ENCODE measurements around the gene RELL2.
"Not testable (repeated sequence)": the region's sequence is repeated elsewhere in the genome, so short reads cannot be mapped to it uniquely, and the experiment has no call there.

Gene RELL2

GRCh38 chr5:141636413-141637122, at the start of gene RELL2, which contains the start of gene HDAC3:
Gene RELL2, plus strand, starts transcription at chr5:141636997. Its CDS starts 1,229 bp downstream, at chr5:141638226.
Gene HDAC3, minus strand, starts transcription at chr5:141636849. Its CDS starts 59 bp downstream, at chr5:141636790.
- DNase-seq, result peak; percentile 81

GRCh38 chr5:141590127-141590526, 46.7 kb upstream of the RELL2 start:
- DNase-seq, result no peak

DNA sequence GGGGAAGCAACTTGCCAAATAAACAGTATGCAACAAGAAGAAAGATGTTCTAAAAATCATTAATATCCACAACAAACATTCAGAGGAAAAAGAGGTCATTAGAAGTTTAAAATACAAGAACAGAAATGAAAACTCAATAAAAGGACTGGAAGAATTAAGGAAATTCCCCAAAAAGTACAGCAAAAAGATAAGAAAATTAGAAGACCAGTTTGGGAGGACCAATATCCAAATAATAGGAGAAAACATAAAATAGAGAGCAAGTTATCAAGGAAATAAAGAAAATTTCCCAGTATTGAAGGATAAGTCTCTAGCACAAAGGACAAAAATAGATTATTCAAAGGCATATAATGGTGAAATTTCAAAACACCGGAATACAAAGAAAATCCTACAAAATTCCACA, 39.9 kb upstream of the RELL2 start:
- DNase-seq, result no peak

- no peak for DNase-seq
Measured at GRCh38 chr5:141597394-141597793, 39.4 kb upstream of the RELL2 start.

DNA sequence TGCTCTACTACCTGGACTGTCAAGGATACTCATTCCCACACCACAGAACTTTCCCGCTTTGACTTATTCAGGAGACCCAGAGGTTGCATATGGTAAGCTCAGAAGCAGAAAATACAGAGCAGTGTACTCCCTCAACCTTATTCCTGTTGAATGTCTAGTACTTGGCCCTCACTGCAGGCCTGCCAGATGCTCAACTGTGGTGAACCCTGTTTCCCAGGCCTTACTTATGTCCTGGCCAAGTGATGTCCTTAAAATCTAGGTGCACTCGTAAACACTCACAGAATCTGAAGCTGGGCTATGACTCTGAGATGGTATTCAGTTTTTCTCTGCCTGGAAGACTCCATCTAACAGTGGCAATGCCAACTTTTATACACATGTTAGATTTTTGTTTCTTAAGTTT, 39.0 kb upstream of the RELL2 start:
- DNase-seq, result no peak

GRCh38 chr5:141598391-141599345, 38.1 kb upstream of the RELL2 start:
- no peak for DNase-seq

- no peak for DNase-seq
Measured at GRCh38 chr5:141602606-141603005, 34.2 kb upstream of the RELL2 start.

GRCh38 chr5:141603923-141604717, 32.7 kb upstream of the RELL2 start:
- DNase-seq, result no peak

DNA sequence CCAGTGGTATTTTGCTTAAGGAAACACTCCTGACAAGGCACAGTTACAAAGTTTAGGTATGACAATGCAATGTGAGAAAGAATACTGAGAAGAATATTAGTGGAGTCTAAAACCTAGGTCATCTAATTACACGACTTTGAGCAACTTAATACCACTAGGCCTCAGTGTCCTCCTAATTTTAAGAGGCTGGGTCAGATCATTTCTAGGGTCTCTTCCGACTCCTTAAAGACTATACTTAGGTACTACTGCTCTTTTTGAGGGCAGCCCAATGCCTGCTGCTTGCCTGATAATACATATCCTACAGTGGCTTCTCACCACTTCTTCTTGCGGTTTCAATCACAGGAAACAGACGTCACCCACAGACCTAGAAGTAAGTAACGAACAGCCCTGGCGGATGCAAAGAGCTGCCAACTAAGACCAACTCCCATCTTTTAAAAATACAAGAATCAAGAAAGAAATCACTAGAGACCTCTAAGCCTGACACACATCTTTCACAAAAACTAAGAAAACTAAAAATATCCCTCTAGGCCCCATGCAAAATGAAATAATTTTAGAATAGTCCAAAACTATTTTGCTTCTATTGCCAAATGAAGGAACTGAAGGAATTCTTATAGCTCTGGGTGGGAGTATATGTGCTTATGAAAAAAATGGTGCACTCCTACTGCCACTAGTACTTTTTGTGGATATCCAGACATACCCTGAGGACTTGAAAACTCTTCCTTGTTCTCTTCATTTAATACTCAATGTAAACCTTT, 31.1 kb upstream of the RELL2 start:
- no peak for DNase-seq

- DNase-seq, result no peak
Measured at GRCh38 chr5:141608046-141608445, 28.8 kb upstream of the RELL2 start.

- DNase-seq, result no peak
Measured at GRCh38 chr5:141608557-141608956, 28.2 kb upstream of the RELL2 start.

- DNase-seq, result no peak
Measured at GRCh38 chr5:141609044-141609443, 27.8 kb upstream of the RELL2 start.

DNA sequence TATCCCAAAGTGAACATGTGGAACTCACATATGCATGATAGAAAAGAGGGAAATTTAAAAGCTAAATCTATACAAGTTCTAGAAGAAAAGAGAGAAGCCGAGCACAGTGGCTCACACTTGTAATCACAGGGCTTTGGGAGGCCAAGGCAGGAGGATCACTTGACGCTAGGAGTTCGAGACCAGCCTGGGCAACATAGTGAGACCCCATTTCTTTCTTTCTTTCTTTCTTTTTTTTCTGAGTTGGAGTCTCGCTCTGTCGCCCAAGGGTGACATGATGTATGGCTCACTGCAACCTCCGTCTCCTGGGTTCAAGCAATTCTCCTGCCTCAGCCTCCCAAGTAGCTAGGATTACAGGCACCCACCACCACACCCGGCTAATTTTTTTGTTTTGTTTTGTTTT, 26.9 kb upstream of the RELL2 start:
- not testable (repeated sequence) for DNase-seq

DNA sequence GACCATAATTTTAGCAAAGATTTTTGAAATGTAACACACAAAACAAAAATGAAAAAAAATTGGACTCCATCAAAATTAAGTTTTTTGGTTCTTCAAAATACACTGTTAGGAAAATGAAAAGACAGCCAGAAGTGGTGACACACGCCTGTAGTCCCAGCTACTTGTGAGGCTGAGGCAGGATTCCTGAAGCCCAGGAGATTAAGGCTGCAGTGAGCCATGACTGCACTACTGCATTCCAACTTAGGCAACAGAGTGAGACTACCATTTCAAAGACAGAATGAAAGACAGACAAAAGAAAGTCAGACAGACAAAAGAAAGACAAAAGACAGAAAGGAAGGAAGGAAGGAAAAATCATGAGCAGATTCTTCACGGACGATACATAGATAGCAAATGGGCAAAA, 25.5 kb upstream of the RELL2 start:
- DNase-seq, result no peak

GRCh38 chr5:141613344-141613743, 23.5 kb upstream of the RELL2 start:
- DNase-seq, result no peak

DNA sequence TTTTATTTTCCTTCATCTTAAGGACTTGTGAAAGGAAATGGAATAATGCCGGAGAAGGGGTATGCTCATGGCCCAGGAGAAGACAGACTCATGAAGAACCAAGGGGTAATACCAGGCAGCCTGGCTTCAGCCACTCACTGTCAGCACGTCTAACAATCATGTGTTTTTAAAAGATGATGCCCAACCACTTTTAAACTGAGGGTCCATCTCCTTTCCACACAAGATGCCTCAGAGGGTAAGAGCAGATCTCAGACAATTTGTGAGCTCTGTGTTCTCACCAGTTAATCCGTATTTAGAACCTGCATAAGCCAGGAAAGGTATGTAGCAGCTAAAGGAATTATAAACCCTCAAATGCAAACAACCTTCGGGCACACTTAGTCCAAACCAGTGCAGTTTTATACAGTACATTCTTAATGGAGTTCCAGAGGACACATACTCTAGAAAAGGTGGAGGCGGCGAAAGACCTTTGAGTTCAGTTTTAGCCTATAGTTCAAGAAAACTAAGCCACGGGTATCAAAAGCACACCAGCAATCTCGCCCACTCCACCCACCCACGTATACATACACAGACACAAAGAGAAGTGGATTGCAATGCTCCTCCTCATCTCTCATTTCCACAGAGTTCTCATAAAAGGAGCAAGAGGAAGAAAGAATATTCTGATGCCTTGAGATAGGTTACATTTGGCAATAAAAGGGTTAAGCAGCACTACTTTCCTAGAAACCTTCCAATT, 20.6 kb upstream of the RELL2 start:
- no peak for DNase-seq

DNA sequence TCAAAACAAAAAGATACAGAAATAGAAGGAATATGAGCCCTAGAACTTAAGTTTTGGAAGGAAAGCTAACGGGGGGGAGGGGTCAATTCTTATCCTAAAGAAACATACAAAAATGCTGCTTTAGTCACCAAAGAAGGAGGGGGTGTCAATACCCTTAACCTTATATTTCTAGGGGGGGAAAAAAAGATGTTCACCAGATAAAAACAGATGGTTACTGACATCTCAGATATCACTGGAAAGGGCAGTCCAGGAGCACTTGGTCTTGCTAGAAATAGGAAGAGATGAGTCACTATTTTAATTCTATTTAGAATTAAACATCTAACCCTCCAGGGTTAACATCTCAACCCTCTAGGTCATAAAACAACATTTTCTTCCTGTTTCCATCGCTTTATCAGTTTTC, 19.7 kb upstream of the RELL2 start:
- DNase-seq, result no peak

- DNase-seq, result no peak
Measured at GRCh38 chr5:141617682-141618029, 19.1 kb upstream of the RELL2 start.

- DNase-seq, result peak; percentile 52
Measured at GRCh38 chr5:141618030-141618803, 18.6 kb upstream of the RELL2 start.

- peak; percentile 96 for DNase-seq
Measured at GRCh38 chr5:141618804-141619554, 17.8 kb upstream of the RELL2 start, which contains the start of gene DIAPH1. Gene DIAPH1, minus strand, starts transcription at chr5:141619000. Its CDS starts 86 bp downstream, at chr5:141618914.

Data from NCI-H146 (cell line).